BJ (cell line): ENCODE results near the gene CD300A. TPM values are rescaled to one million over a fixed set of nuclear protein-coding genes. Genes with fewer than 3 reads are reported as not detected.

Experiments
- CTCF ChIA-PET: fragments of 350-600 bp; formaldehyde crosslinking; extraction: SDS; loops from one replicate; lab custom pipeline; 2021; ENCODE audit warnings: antibody characterized with exemption, inconsistent platforms; lab: Yijun Ruan, JAX
- POLR2A ChIA-PET: fragments of 300-600 bp; sonication (Branson Sonifier 250); formaldehyde crosslinking; extraction: SDS; loops from one replicate; lab custom pipeline; 2021; ENCODE audit warnings: antibody characterized with exemption; lab: Charles Lee
- DNase-seq: peaks from one replicate; pipeline ENCODE4 v3.0.0-alpha.2; 2011; ENCODE audit warnings: low read depth
- H3K27me3 ChIP-seq: 2 replicates; pipeline ENCODE4 v1.6.0; 2011; ENCODE audit warnings: low read length; ENCODE audit not compliant: control insufficient read depth, insufficient read depth
- H3K36me3 ChIP-seq: 2 replicates; pipeline ENCODE4 v1.5.1; 2011; ENCODE audit warnings: low read length; ENCODE audit not compliant: control insufficient read depth, insufficient read depth
- H3K4me3 ChIP-seq: 2 replicates; pipeline ENCODE4 v1.5.1; 2011; ENCODE audit warnings: low read depth, mild to moderate bottlenecking, control low read depth, low read length
- polyA plus RNA-seq: library from polyadenylated mRNA; depleted of rRNA; stranded (reverse); fragments of >200 nt; gene quantifications from 2 replicates; pipeline ENCODE4 v1.2.3, GENCODE V29; 2011
- TF ChIP-seq, protein P1 (sequence below): IDR thresholded peaks from 2 replicates; pipeline ENCODE4 v1.5.1; 2011; ENCODE audit warnings: low read depth, mild to moderate bottlenecking, control low read depth, inconsistent platforms, low read length, moderate library complexity; ENCODE audit not compliant: insufficient read depth

The CD300A gene
- polyA plus RNA-seq, 1 experiment = not detected

DNA sequence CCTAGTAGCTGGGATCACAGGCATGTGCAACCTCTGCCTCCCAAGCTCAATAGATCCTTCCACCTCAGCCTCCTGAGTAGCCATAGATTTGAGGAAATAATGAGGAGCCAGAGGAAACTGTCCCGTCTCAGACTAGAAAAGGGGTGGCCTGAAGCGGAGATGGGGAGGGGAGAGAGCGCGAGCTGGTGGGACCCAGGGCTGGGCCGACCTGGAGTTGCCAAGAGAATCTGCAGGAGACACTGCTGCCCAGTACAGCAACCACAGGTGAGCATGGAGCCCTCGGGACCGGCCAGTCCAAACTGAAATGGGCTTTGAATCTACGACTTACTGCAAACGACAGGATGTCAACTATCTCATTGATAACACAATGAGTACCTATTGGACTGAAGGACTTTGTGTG is 24.3 kb downstream of the CD300A start:
- CTCF ChIA-PET = interaction anchor here (1.3 kb wide), 1 partner anchor 111 kb away, joined by 5 read pairs; no protein-coding TSS in a partner anchor
- no peak overlapping the region for H3K4me3 ChIP-seq
- H3K36me3 ChIP-seq = no peaks in the 10 kb centered on the region
- POLR2A ChIA-PET = no interaction called here
- TF ChIP-seq, protein P1, sequence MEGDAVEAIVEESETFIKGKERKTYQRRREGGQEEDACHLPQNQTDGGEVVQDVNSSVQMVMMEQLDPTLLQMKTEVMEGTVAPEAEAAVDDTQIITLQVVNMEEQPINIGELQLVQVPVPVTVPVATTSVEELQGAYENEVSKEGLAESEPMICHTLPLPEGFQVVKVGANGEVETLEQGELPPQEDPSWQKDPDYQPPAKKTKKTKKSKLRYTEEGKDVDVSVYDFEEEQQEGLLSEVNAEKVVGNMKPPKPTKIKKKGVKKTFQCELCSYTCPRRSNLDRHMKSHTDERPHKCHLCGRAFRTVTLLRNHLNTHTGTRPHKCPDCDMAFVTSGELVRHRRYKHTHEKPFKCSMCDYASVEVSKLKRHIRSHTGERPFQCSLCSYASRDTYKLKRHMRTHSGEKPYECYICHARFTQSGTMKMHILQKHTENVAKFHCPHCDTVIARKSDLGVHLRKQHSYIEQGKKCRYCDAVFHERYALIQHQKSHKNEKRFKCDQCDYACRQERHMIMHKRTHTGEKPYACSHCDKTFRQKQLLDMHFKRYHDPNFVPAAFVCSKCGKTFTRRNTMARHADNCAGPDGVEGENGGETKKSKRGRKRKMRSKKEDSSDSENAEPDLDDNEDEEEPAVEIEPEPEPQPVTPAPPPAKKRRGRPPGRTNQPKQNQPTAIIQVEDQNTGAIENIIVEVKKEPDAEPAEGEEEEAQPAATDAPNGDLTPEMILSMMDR = no peak
- H3K27me3 ChIP-seq = no peaks in the 10 kb centered on the region
- DNase-seq = no peak

DNA sequence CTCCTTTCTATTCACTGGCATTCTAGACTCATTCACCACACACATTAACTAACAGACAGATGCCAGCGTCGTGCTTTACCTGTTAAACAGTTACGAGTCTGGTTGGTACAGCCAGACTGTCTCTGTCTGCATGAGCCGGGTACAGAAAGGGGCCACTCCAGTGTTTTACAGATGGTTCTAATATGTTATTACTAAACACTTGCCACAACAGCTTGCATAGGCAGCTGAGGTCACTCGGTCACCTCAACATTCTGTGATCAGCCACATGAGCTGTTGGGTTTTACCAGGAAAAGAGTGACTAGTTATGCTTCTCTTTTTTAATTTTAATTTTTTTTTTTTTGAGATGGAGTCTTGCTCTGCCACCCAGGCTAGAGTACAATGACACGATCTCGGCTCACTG is 25.2 kb downstream of the CD300A start:
- ChIA-PET POLR2A (no interaction called here), CTCF (interaction anchor here (0.6 to 1.6 kb wide), 4 partner anchors 11 to 172 kb away, joined by 3 to 4 read pairs (median 4); no protein-coding TSS in a partner anchor)
- no peak for DNase-seq
- no peaks in the 10 kb centered on the region for H3K27me3 ChIP-seq
- TF ChIP-seq, protein P1 = no peak
- H3K36me3 ChIP-seq = no peaks in the 10 kb centered on the region
- no peak overlapping the region for H3K4me3 ChIP-seq

DNA sequence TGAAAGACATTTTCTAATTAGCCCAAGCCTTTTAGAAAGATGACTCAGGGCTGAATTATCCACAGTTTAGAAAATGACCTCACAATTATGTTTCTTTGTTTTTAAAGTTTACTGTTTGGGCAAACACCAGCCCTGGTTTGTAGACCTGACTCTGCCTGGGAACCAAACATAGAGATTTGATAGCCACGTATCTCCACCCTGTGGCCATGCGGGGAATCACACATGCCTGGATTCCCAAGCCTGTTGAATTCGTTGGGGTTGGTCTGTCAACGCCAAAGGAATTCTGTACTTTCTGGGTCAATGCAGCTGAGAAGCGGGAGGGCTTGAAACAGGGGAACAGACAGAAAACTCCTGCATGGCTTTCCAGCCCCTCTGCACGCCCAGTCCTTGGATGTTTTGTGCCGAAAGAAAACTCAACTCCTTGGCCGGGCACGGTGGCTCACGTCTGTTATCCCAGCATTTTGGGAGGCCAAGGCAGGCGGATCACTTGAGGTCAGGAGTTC is 26.9 kb downstream of the CD300A start:
- TF ChIP-seq, protein P1 = peak; percentile 84
- Histone ChIP-seq H3K27me3 (no peaks in the 10 kb centered on the region), H3K4me3 (no peak overlapping the region), H3K36me3 (no peaks in the 10 kb centered on the region)
- DNase-seq = no peak
- ChIA-PET CTCF (interaction anchor here (0.7 to 1.5 kb wide), 5 partner anchors 10 to 125 kb away, joined by 3 to 6 read pairs (median 4); partner anchors contain the start of gene GPR142), POLR2A (no interaction called here)

DNA sequence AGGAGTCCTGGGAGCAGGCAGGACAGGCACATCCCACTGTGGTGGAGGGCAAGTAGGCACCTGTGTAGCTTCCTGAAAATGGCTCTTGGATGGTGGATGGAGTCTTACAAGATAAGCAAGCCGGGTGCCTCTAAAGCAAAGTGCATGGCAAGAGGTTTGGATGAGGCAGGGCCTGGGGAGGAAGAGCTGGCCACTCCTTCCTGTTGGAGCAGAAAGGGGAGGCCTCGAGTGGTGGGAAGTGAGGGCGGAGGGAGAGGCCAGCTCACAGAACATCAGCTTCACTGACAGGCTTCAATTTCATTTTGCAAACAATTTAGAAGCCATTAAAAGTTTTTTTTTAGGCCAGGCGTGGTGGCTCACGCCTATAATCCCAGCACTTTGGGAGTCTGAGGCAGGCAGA is 31.0 kb downstream of the CD300A start:
- no peak for DNase-seq
- CTCF ChIA-PET = interaction anchor here (1.2 to 1.6 kb wide), 2 partner anchors 119 to 128 kb away, joined by 3 to 4 read pairs; no protein-coding TSS in a partner anchor

DNA sequence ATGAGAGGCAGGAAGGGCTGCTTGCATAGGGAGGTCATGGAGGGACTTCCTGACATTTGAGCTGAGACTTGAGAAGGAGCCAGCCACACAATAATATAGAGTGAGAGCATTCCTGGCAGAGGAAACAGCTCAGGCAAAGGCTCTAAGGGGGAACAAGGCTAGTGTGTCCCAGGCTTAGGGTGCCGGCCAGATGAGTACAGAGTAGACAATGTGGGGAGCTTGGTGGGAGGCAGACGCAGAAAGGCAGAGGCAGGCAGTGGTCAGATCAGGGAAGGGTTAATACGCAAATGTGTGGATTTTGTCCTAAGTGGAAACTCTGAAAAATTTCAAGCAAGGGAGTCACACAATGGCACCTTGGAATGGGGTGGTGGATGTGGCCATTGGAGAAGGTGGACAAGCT is 33.6 kb downstream of the CD300A start:
- no peak for DNase-seq
- CTCF ChIA-PET = interaction anchor here (0.8 kb wide), 1 partner anchor 132 kb away, joined by 3 read pairs; the partner anchor contains the start of gene GPR142
- POLR2A ChIA-PET = no interaction called here

More for the DNA sequence above, 31.0 kb downstream of the CD300A start:
- POLR2A ChIA-PET = no interaction called here
- no peak overlapping the region for H3K4me3 ChIP-seq
- no peaks in the 10 kb centered on the region for H3K36me3 ChIP-seq
- H3K27me3 ChIP-seq = no peaks in the 10 kb centered on the region
- TF ChIP-seq, protein P1 = no peak

More for the DNA sequence above, 33.6 kb downstream of the CD300A start:
- TF ChIP-seq, protein P1 = no peak
- no peak overlapping the region for H3K4me3 ChIP-seq
- no peaks in the 10 kb centered on the region for H3K36me3 ChIP-seq
- no peaks in the 10 kb centered on the region for H3K27me3 ChIP-seq
